HCT116 (cell line): ENCODE data around the gene SLC18A2. TPM values are rescaled to one million over a fixed set of nuclear protein-coding genes. Genes with fewer than 3 reads are reported as not detected.

ENCODE experiments used
- ATAC-seq: fragments of 200-7000 bp; cut with Tn5 transposase; 2 replicates; pipeline ENCODE4 v1.9.1; 2020; ENCODE audit warnings: mild to moderate bottlenecking, moderate library complexity
- BruUV-seq: library from RNA; stranded (reverse); fragments of 400-500 nt; replicated peaks from 2 replicates; lab custom pipeline; 2021; lab: Mats Ljungman, UMichigan
- CTCF ChIA-PET: fragments of 300-600 bp; sonication (Branson Sonifier 250); formaldehyde crosslinking; loops from one replicate; lab custom pipeline; 2021; ENCODE audit warnings: antibody characterized with exemption; lab: Charles Lee
- POLR2A ChIA-PET: fragments of 300-600, 350-600 bp; sonication (Branson Sonifier 250); formaldehyde crosslinking; loops from one replicate; lab custom pipeline; 2021; ENCODE audit warnings: antibody characterized with exemption; lab: Charles Lee
- RAD21 ChIA-PET, 2 experiments: fragments of 300-600 bp; sonication (Branson Sonifier 250); formaldehyde crosslinking; loops; one replicate each; lab custom pipeline; 2023; ENCODE audit warnings: low total read pairs in 2 of 2; ENCODE audit not compliant: uncharacterized antibody in 2 of 2, unreplicated experiment in 2 of 2, low non-redundant PET in 1 of 2; lab: Charles Lee
- DNase-seq: peaks from one replicate; pipeline ENCODE4 v3.0.0-alpha.2; 2010; ENCODE audit warnings: low read depth, low spot score
- H2AFZ ChIP-seq: fragments of 200-600 bp; shearing (Covaris generic), sonication (generic); 2 replicates; pipeline ENCODE4 v1.6.1; 2017; ENCODE audit warnings: low read depth, mixed run types, mixed read lengths, antibody characterized with exemption, low read length; ENCODE audit not compliant: poor library complexity, severe bottlenecking
- H3K27ac ChIP-seq: 2 replicates; pipeline ENCODE4 v1.5.1; 2012; ENCODE audit warnings: low read depth, low read length
- H3K27me3 ChIP-seq: fragments of 200-600 bp; sonication (generic); 2 replicates; pipeline ENCODE4 v1.6.1; 2016; ENCODE audit warnings: mixed run types, low read length, mixed read lengths; ENCODE audit not compliant: insufficient read depth
- H3K36me3 ChIP-seq, 2 experiments: fragments of 200-500 bp in 1 of 2; fragments of 200-600 bp in 1 of 2; sonication (Bioruptor generic) in 1 of 2; sonication (generic) in 1 of 2; 2 replicates each; pipeline versions ENCODE4 v1.5.1 to v1.6.1; 2014 to 2016; ENCODE audit warnings: low read length in 2 of 2, inconsistent platforms in 1 of 2, mixed read lengths in 1 of 2, mixed run types in 1 of 2; ENCODE audit not compliant: insufficient read depth in 2 of 2, control insufficient read depth in 1 of 2
- H3K4me1 ChIP-seq, 2 experiments: fragments of 200-600 bp in 1 of 2; sonication (generic) in 1 of 2; 2 replicates each; pipeline versions ENCODE4 v1.5.1 to v1.6.1; 2012 to 2017; ENCODE audit warnings: low read length in 2 of 2, inconsistent platforms in 1 of 2, mild to moderate bottlenecking in 1 of 2, mixed read lengths in 1 of 2, mixed run types in 1 of 2, moderate library complexity in 1 of 2; ENCODE audit not compliant: insufficient read depth in 2 of 2, control insufficient read depth in 1 of 2
- H3K4me2 ChIP-seq: fragments of 200-600 bp; sonication (generic); 2 replicates; pipeline ENCODE4 v1.6.1; 2017; ENCODE audit warnings: mixed run types, low read length, mixed read lengths
- H3K4me3 ChIP-seq, 2 experiments: fragments of 200-600 bp in 1 of 2; sonication (generic) in 1 of 2; replicated peaks in 1 of 2; 2 replicates each; pipeline ENCODE4 v1.5.1; 2011 to 2016; ENCODE audit warnings: low read length in 2 of 2, control low read depth in 1 of 2, low read depth in 1 of 2, mild to moderate bottlenecking in 1 of 2, mixed read lengths in 1 of 2, mixed run types in 1 of 2
- H3K79me2 ChIP-seq: fragments of 200-600 bp; sonication (generic); 2 replicates; pipeline ENCODE4 v1.6.1; 2017; ENCODE audit warnings: mild to moderate bottlenecking, mixed run types, low read length, moderate library complexity, mixed read lengths; ENCODE audit not compliant: insufficient read depth
- H3K9ac ChIP-seq: fragments of 200-600 bp; sonication (generic); 2 replicates; pipeline ENCODE4 v1.6.1; 2016; ENCODE audit warnings: low read length, mixed read lengths
- H3K9me2 ChIP-seq: fragments of 200-600 bp; sonication (generic), shearing (Covaris generic); 2 replicates; pipeline ENCODE4 v1.6.1; 2017; ENCODE audit warnings: mixed run types, mild to moderate bottlenecking, moderate library complexity; ENCODE audit not compliant: insufficient read depth
- H3K9me3 ChIP-seq, 2 experiments: fragments of 200-500 bp in 1 of 2; fragments of 200-600 bp in 1 of 2; sonication (Bioruptor generic) in 1 of 2; sonication (generic) in 1 of 2; 2 replicates each; pipeline ENCODE4 v1.6.1; 2014 to 2017; ENCODE audit warnings: low read length in 2 of 2, mixed read lengths in 2 of 2, inconsistent platforms in 1 of 2, low read depth in 1 of 2, mild to moderate bottlenecking in 1 of 2, mixed run types in 1 of 2, moderate library complexity in 1 of 2; ENCODE audit not compliant: control insufficient read depth in 1 of 2, insufficient read depth in 1 of 2
- H4K20me1 ChIP-seq: fragments of 200-600 bp; sonication (generic), shearing (Covaris generic); 2 replicates; pipeline ENCODE4 v1.6.1; 2017; ENCODE audit warnings: mixed run types, mild to moderate bottlenecking, moderate library complexity; ENCODE audit not compliant: insufficient read depth
- CBX3 ChIP-seq: IDR thresholded peaks from 2 replicates; pipeline ENCODE4 v1.6.1; 2012; ENCODE audit warnings: low read depth
- EGR1 ChIP-seq: IDR thresholded peaks from 2 replicates; pipeline ENCODE4 v1.6.1; 2012; ENCODE audit warnings: low read depth
- FOSL1 ChIP-seq: IDR thresholded peaks from 2 replicates; pipeline ENCODE4 v1.6.1; 2012; ENCODE audit warnings: low read depth
- POLR2A ChIP-seq: IDR thresholded peaks from 2 replicates; pipeline ENCODE4 v1.7.0; 2011; ENCODE audit warnings: borderline replicate concordance; ENCODE audit not compliant: insufficient read depth, insufficient read length; ENCODE audit errors: extremely low read depth
- POLR2AphosphoS5 ChIP-seq: IDR thresholded peaks from 2 replicates; pipeline ENCODE4 v1.6.1; 2011; ENCODE audit warnings: mild to moderate bottlenecking, low read depth, low read length, moderate library complexity
- SIN3A ChIP-seq: IDR thresholded peaks from 2 replicates; pipeline ENCODE4 v1.6.1; 2012; ENCODE audit warnings: low read depth
- SP1 ChIP-seq: IDR thresholded peaks from 2 replicates; pipeline ENCODE4 v1.6.1; 2012; ENCODE audit warnings: low read depth
- TCF7L2 ChIP-seq: IDR thresholded peaks from 2 replicates; pipeline ENCODE4 v1.7.0; 2011; ENCODE audit warnings: borderline replicate concordance, inconsistent platforms; ENCODE audit not compliant: insufficient read depth, insufficient read length; ENCODE audit errors: extremely low read depth
- YY1 ChIP-seq: IDR thresholded peaks from 2 replicates; pipeline ENCODE4 v1.6.1; 2011; ENCODE audit warnings: low read length, low read depth, moderate library complexity, mild to moderate bottlenecking; ENCODE audit not compliant: insufficient replicate concordance; ENCODE audit errors: extremely low read depth
- ZFX ChIP-seq: fragments of 450-650 bp; IDR thresholded peaks from 2 replicates; pipeline ENCODE4 v1.6.1; 2017
- intact Hi-C: fragments of 100-400 bp; cut with micrococcal nuclease; formaldehyde crosslinking; loops from 2 replicates; pipeline ENCODE4 v1.10.0; 2022
- total RNA-seq: library from RNA; stranded (reverse); gene quantifications from one replicate; pipeline ENCODE4 v1.2.1, GENCODE V29; 2021; ENCODE audit not compliant: unreplicated experiment
- TF ChIP-seq, protein P1 (sequence below): IDR thresholded peaks from 2 replicates; pipeline ENCODE4 v1.6.1; 2011; ENCODE audit warnings: mild to moderate bottlenecking, low read length, moderate library complexity; ENCODE audit not compliant: insufficient replicate concordance; ENCODE audit errors: extremely low read depth
- TF ChIP-seq, protein P2 (sequence below): IDR thresholded peaks from 2 replicates; pipeline ENCODE4 v1.6.1; 2012

SLC18A2 gene
- total RNA-seq, 1 experiment from 2014 or later = not detected

DNA sequence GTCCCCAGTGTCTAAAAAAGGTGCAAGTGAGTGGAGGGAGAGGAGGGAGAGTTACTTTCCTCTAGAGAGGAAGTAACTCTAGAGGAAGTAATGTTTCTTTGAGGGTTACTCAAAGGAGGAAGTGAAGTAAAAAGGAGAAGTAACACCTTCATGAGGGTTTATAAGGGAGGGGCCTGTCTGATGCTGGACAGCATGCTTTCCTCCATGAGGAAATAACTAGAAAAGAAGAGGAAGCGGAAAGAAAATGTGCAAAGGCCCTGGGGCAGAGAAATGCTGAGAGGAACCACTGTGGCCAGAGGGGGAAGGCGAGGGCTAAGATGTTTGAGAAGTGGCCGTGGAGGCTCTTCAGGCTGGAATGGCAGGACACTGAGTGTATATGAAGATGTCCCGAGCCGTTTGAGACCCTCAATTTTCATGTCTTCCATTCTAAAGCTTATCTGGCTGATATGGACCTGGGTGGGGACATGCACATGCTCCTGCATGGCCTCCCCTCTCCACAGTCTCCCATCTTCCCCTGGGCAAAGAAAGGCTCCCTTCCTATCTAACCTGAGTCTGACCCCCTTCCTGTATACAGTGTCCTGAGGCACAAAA is 3.4 kb upstream of the SLC18A2 start:
- ATAC-seq (no peak), DNase-seq (no peak)
- BruUV-seq = no TSS peak
- POLR2A ChIA-PET = no interaction called here
- Histone ChIP-seq H2AFZ (no peak overlapping the region), H4K20me1 (no peaks in the 10 kb centered on the region), H3K79me2 (no peaks in the 10 kb centered on the region), H3K4me1 (no peaks in the 10 kb centered on the region), H3K4me2 (no peak overlapping the region), H3K36me3 (no peaks in the 10 kb centered on the region), H3K9me3 (no peaks in the 10 kb centered on the region), H3K4me3 (no peak overlapping the region), H3K9me2 (no peaks in the 10 kb centered on the region), H3K27me3 (no peaks in the 10 kb centered on the region; the same call in 1 of the 2 replicates), H3K9ac (no peak overlapping the region), H3K27ac (no peak overlapping the region)
- RAD21 ChIA-PET = no interaction called here
- CTCF ChIA-PET = interaction anchor here (1.6 kb wide), 1 partner anchor 21 kb away, joined by 6 read pairs; no protein-coding TSS in a partner anchor
- intact Hi-C loops = no loop called here
- TF ChIP-seq POLR2AphosphoS5 = no peak
- no peak for TF ChIP-seq POLR2A
- no peak for TF ChIP-seq ZFX
- TF ChIP-seq TCF7L2 = no peak
- TF ChIP-seq, protein P1, sequence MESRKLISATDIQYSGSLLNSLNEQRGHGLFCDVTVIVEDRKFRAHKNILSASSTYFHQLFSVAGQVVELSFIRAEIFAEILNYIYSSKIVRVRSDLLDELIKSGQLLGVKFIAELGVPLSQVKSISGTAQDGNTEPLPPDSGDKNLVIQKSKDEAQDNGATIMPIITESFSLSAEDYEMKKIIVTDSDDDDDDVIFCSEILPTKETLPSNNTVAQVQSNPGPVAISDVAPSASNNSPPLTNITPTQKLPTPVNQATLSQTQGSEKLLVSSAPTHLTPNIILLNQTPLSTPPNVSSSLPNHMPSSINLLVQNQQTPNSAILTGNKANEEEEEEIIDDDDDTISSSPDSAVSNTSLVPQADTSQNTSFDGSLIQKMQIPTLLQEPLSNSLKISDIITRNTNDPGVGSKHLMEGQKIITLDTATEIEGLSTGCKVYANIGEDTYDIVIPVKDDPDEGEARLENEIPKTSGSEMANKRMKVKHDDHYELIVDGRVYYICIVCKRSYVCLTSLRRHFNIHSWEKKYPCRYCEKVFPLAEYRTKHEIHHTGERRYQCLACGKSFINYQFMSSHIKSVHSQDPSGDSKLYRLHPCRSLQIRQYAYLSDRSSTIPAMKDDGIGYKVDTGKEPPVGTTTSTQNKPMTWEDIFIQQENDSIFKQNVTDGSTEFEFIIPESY = no peak
- TF ChIP-seq FOSL1 = no peak
- TF ChIP-seq, protein P2, sequence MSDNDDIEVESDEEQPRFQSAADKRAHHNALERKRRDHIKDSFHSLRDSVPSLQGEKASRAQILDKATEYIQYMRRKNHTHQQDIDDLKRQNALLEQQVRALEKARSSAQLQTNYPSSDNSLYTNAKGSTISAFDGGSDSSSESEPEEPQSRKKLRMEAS = no peak
- TF ChIP-seq SIN3A = no peak
- TF ChIP-seq SP1 = no peak
- no peak for TF ChIP-seq YY1
- TF ChIP-seq EGR1 = no peak
- no peak for TF ChIP-seq CBX3
